Measurements from ENCODE around the gene KRTAP9-4.

The KRTAP9-4 gene

DNA sequence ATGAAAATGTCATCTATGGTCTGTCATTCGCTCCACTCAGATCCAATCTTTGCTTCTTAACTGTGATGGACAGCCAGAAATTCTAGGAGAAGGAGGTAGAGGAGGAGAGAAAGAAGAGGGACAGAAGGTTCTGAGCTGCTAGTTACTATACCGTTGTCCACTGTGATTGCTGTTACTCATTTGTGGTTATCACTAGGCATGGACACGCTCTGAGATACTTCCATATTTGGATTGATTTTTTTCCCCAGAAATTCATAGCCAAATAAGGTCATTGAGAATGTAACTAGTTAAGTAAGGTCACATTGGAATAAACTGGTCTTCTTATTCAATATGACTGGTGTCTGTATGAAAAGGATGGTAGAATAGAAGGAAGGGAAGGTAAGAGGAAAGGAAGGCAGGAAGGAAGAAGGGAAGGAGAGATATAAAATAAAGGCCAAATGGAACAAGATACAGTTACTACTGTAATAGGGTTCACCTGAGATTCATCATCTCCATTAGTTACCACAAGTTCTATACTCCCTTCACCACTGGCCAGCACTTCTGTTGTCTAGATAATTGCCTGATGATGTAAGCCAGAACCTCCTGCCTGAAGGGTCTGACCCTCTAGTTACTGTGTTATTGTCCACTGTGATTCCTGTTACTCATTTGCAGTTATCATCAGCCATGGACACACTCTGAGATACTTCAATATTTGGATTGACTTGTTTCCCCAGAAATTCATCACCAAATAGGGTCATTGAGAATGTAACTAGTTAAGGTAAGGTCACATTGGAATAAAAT is 28.9 kb downstream of the KRTAP9-4 start:
- Histone ChIP-seq H3K79me2 (ENCODE audit: control insufficient read depth, low read length) (no peaks in the 10 kb centered on the region), H4K20me1 (ENCODE audit: control insufficient read depth, insufficient read depth, low read depth, low read length) (no peaks in the 10 kb centered on the region), H3K9me3 (ENCODE audit: control insufficient read depth, insufficient read depth, low read length) (no peaks in the 10 kb centered on the region), H3K4me2 (ENCODE audit: low read length) (no peak overlapping the region), H3K9me2 (replicated peaks; ENCODE audit: control insufficient read depth, low read length) (no peaks in the 10 kb centered on the region), H3K4me1 (ENCODE audit: control insufficient read depth, low read length) (no peaks in the 10 kb centered on the region), H3K27ac (ENCODE audit: low read depth, low read length) (no peak overlapping the region), H3F3A (ENCODE audit: control insufficient read depth, insufficient read depth) (no peaks in the 10 kb centered on the region), H3K4me3 (ENCODE audit: low read length) (no peak overlapping the region), H3K27me3 (ENCODE audit: control insufficient read depth, low read length) (peaks cover 27% of the 10 kb centered on the region), H3K36me3 (ENCODE audit: control insufficient read depth, low read length) (no peaks in the 10 kb centered on the region)
- TF ChIP-seq EZH2phosphoT487 (IDR thresholded peaks at IDR 0.05; ENCODE audit: borderline replicate concordance, low read length) = no peak
- no peak for TF ChIP-seq CTCF (IDR thresholded peaks at IDR 0.05; ENCODE audit: low read depth, low read length, poor library complexity, severe bottlenecking)

DNA sequence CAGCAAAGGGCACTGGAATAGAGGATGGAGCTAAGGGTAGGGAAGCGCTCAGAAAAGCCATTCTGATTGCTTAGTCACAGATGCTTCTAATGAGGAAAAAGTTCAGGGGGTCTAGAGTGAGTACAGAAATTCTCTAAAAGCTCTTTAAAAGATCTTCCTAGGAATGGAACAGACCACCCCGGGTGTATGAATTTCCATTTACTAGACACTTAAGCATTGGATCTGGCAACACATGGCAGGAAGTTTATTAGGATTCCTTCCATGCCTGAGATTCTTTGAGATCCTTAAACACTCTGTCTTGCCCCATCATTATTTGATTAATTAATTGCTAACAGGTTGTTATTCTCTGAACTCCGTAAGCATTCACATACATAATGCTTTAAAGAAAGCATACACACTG is 34.6 kb downstream of the KRTAP9-4 start:
- Histone ChIP-seq H3K27ac (ENCODE audit: low read depth, low read length) (no peak overlapping the region), H3K9me3 (ENCODE audit: control insufficient read depth, insufficient read depth, low read length) (no peaks in the 10 kb centered on the region), H3K79me2 (ENCODE audit: control insufficient read depth, low read length) (no peaks in the 10 kb centered on the region), H3K36me3 (ENCODE audit: control insufficient read depth, low read length) (no peaks in the 10 kb centered on the region), H3K9me2 (replicated peaks; ENCODE audit: control insufficient read depth, low read length) (no peaks in the 10 kb centered on the region), H3K27me3 (ENCODE audit: control insufficient read depth, low read length) (peaks cover 14% of the 10 kb centered on the region), H3K4me1 (ENCODE audit: control insufficient read depth, low read length) (no peaks in the 10 kb centered on the region), H3K4me3 (ENCODE audit: low read length) (no peak overlapping the region), H3F3A (ENCODE audit: control insufficient read depth, insufficient read depth) (no peaks in the 10 kb centered on the region), H3K4me2 (ENCODE audit: low read length) (no peak overlapping the region), H4K20me1 (ENCODE audit: control insufficient read depth, insufficient read depth, low read depth, low read length) (no peaks in the 10 kb centered on the region)
- no peak for TF ChIP-seq CTCF (IDR thresholded peaks at IDR 0.05; ENCODE audit: low read depth, low read length, poor library complexity, severe bottlenecking)

DNA sequence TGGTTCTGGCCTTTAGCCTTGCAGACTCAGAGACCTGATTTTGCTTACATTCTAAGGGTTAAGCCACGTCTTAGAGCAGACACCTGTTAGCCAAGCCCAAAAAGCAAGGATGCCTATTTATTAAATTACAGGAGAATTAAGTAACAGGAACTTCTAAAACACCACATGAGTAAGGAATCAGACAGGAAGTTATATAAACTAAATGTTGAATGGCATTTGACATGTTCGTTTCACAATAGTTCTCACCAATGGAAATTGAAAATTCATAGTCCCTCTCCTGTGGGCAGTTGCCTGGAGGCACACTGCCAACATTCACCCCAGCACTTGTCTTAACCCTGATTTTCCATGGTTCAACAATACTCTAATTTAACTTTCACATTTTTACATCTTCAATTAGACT is 35.1 kb downstream of the KRTAP9-4 start:
- H3K9me2 ChIP-seq (replicated peaks; ENCODE audit: control insufficient read depth, low read length) = no peaks in the 10 kb centered on the region
- H3K4me2 ChIP-seq (ENCODE audit: low read length) = no peak overlapping the region
- no peaks in the 10 kb centered on the region for H3K9me3 ChIP-seq (ENCODE audit: control insufficient read depth, insufficient read depth, low read length)
- peaks cover 14% of the 10 kb centered on the region for H3K27me3 ChIP-seq (ENCODE audit: control insufficient read depth, low read length)
- H3K36me3 ChIP-seq (ENCODE audit: control insufficient read depth, low read length) = no peaks in the 10 kb centered on the region
- H3F3A ChIP-seq (ENCODE audit: control insufficient read depth, insufficient read depth) = no peaks in the 10 kb centered on the region
- H4K20me1 ChIP-seq (ENCODE audit: control insufficient read depth, insufficient read depth, low read depth, low read length) = no peaks in the 10 kb centered on the region
- H3K4me1 ChIP-seq (ENCODE audit: control insufficient read depth, low read length) = no peaks in the 10 kb centered on the region
- no peak overlapping the region for H3K27ac ChIP-seq (ENCODE audit: low read depth, low read length)
- H3K79me2 ChIP-seq (ENCODE audit: control insufficient read depth, low read length) = no peaks in the 10 kb centered on the region
- no peak overlapping the region for H3K4me3 ChIP-seq (ENCODE audit: low read length)
- TF ChIP-seq EZH2phosphoT487 (IDR thresholded peaks at IDR 0.05; ENCODE audit: borderline replicate concordance, low read length) (no peak), CTCF (IDR thresholded peaks at IDR 0.05; ENCODE audit: low read depth, low read length, poor library complexity, severe bottlenecking) (no peak)
